ENCODE data around the gene ARIH1.
"Not testable (repeated sequence)": the region's sequence is repeated elsewhere in the genome, so short reads cannot be mapped to it uniquely, and the experiment has no call there.

The ARIH1 gene

DNA sequence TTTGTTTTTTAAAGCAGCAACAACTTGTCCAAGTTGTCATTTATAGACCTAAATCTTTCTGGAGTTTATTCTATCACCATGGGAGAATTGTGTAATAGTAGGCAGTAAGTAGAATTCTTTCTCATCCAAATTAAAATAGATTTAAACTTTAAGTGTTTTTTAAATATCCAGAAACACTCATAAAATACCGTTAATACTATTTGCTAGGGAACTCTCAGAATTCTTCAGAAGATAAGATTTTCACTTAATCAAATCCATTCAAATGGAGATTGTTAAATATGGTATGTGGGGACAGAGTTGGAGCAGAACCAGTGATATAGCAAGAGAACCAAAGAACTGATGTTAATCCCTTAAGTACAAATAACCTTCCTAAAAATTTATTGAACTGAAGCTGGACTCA lies 71.0 kb downstream of the ARIH1 start:
- no peak for DNase-seq

DNA sequence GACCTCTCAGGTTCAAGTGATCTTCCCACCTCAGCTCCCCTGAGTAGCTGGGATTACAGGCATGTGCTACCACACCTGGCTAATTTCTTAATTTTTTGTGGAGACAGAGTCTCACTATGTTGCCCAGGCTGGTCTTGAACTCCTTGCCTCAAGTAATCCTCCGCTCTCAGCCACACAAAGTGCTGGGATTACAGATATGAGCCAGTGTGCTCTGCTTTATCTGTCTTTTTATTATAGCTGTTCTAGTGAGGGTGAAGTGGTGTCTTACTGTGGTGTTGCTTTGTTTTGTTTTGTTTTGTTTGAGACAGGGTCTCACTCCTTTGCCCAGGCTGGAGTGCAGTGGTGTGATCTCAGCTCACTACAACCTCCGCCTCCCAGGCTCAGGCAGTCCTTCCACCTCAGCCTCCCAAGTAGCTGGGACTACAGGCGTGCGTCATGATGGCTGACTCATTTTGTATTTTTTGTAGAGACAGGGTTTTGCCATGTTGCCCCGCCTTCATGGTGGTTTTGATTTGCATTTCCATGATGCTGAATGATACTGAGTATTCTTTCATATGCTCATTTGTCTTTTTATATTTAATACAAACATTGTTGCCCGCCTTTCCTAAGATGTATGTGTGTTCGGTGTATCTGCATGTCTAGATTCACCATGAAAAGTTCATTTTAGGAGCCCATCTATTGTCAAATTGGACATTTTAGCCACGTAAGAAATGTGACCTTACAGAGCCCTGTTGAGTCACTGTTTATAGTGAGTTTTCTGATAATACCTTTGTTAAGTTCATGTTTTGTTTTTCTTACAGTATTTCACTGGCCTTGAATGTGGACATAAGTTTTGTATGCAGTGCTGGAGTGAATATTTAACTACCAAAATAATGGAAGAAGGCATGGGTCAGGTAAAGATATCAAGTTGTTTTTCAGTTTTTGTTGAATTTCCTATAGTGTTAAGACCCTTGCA lies 80.6 kb downstream of the ARIH1 start:
- no peak for DNase-seq

DNA sequence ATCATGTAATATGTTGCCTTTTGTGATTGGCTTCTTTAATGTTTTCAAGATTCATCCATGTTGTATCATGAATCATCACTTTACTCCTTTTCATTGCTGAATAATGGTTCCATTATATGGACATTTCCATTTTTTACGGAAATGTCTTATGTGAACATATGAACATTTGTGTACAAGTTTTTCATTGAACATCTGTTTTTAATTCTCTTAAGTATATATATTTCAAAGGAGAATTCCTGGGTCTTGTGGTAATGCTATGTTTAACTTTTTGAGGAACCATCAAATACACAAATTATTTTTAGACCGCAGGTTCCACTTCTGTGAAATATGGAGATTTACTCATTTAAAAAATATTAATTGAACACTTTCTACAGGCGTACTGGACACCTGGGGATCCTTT lies 85.7 kb downstream of the ARIH1 start:
- no peak for DNase-seq

DNA sequence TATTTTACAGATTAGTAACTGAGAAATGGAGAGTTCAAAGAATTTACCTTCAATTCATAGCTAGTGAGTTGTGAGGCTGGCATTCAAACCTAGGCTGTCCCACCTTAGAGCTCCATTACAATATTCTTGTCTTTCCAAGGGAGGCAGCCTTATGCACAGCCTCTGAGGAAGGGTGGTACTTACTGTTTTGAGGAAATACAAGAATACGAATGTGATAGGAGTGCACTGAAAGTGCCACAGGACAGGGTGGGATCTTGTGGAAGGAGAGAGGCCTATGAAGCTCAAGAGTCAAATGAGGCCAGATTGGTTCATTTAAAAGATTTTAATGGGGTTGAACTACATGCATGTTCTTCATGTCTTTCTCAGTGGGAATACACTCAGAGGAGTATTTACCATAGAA lies 86.3 kb downstream of the ARIH1 start:
- DNase-seq = no peak

DNA sequence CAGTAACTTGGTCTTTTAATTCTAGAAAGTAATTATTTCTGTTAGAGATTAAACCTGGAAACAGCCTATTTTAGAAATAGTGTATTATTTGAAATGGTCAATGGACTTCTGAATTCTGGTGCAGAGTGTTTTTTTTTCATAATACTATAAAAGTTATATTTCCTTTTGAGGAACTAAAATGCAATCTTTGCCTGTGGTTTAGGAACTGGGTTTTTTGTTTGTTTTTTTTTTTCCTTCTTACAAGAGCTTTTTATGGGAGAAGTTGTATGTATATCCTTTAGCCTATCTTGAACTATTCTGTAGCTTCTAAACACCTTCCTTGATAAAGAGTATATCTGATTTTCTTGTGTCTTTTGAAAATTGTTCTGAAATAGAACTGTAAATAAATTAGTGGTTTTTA lies 88.3 kb downstream of the ARIH1 start:
- no peak for DNase-seq

DNA sequence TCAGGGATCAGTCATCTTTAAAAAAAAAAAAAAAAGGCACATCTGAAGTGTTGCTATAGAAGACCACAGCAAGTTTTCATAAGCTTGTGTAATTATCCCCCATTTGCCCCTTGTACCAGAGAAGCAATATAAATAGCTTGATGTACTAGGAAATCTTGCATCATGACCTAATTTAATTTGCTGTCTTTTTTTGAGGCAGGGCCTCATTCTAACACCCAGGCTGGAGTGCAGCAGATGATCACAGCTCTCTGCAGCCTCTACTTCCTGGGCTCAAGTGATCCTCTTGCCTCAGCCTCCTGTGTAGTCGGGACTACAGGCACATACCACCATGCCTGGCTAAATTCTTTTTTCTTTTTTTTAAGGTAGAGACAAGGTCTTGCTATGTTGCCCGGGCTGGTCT lies 88.7 kb downstream of the ARIH1 start:
- DNase-seq = no peak

DNA sequence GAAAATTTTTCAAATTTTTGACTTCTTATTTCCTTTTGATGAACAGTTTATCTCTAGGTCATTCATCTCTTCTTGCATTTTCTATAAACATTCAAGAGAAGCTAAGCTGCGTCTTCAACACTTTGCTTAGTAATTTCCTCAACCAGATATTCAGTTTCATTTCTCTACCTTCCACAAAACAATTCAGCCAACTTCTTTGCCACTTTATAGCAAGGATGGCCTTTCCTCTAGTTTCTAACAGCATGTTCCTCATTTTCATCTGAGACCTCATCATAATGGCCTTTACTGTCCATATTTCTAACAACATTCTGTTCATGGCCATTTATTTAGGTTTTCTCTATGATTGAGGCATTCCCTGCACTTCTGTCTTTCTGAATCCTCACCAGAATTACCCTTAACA lies 90.0 kb downstream of the ARIH1 start:
- DNase-seq = no peak

DNA sequence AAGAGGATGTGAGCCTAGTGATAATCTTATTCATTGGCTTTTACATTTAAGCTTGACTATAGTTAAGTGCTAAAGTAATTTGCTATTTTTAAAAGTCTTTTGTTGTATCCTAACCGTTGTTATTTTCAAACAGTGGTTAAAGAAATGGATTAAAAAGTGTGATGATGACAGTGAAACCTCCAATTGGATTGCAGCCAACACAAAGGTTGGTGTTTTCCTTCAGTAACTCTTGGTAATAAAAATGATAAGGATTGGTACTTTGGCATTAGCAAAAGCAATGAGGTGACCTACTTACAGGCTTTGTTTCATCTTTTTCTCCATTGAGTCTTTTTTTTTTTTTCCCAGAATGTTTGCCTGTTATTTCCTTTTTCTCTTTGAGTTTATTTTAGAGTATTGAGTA lies 92.8 kb downstream of the ARIH1 start:
- DNase-seq = no peak

DNA sequence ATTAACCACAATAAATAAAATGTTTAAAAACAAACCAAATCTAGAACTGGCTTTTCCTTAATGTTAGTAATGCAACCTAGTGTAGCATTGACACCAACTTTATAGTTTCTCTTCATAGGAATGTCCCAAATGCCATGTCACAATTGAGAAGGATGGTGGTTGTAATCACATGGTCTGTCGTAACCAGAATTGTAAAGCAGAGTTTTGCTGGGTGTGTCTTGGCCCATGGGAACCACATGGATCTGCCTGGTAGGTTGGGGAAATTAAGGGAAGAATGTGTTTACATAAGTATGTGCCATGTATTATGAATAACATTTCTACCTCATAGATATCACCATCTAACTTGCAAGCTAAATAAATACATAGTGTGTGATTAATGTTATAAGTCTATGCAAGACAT lies 95.9 kb downstream of the ARIH1 start:
- DNase-seq = no peak

DNA sequence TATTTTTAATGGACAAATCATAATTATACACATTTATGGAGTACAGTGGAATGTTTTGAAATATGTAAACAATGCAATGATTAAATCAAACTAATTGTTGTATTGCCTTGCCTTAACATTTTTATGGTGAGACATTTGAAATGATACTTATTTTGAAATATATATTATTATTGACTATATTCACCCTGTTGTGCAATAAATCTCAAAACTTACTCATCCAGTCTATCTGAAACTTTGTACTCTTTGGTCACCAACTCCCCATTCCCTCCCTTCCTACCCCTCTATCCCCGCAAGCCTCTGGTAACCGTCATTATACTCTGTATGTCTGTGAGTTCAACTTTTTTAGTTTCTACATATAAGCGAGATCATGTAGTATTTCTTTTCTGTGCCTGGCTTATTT lies 105.7 kb downstream of the ARIH1 start:
- no peak for DNase-seq

DNA sequence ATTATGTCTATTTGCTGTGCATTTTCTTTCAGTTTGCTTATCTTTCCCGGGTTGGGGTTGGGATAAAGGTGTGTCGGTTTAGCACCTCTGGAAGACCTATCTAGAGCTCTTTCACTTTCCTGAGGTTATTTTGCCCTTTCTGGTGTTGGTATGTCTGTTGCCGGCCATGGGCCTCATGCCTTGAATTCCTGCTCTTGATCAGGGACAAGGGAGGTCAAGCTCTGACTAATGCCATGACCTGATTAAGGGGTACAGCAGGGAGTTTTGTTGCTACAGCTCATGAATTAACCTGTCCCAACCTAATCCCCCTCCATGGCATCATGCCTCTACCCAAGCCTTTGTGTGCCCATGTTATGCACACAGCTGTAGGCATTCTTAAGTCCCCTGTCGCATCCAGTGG lies 109.9 kb downstream of the ARIH1 start:
- no peak for DNase-seq

DNA sequence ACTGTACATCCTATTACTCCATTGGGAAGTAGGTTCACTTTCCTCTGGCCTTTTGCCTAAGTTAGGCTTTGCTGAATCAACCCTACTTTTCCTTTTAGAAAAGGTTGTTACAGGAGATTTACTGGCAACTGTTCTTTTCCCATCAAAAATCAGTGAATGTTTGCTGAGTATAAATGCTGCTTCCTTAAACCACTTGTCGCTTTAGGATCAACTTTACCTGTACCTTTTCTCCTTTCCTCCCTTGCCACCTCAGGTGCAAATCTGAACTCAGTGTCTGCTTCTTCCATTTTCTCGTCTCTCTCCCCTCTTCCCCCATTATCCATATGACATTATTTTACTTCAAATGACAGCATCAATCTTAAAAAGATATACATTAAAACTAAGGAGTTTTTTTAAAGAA lies 110.9 kb downstream of the ARIH1 start:
- no peak for DNase-seq

DNA sequence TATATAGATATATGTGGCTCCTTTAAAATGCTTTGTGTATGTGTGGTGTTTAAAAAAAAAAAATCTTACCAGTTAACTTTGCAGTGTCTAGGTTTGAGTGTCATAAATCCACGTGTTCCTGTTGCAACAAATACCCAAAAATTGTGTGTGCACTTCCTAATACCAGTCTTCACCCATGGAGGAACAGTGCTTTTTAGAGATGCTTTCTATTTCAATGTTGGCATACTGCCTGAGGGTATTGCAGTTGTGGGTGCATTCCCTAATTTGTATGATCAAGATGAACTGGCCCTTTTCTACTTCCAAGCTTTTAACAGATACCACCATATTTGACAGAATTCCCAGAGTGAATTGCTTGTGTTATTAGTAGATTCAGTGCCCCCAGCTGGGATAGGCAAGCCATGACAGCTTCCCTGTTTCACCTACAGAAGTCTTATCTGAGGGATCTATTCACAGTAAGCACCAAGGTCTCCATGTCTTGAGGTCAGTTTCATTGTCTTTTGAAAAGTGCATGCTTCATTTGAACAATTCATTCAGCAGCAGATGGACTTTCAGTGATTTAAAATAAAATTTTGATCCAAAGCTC lies 111.4 kb downstream of the ARIH1 start:
- no peak for DNase-seq

DNA sequence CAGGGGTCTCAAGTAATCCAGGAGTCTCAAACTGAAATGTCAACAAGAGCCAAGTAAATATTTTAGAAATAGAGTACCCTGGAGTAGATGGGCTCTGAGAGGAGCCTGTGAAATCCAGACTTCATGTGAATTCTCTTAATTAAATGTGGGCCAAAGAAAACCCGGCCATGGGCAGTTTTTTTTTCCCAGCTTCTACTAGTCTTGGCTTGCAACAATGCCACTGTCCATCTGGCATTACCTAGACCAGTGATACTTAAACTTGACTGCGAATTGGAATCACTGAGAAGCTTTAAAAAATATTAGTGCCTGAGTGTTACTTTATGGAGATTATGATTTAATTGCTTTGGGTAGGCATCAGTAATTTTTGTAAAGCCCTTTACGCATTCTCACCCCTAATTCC lies 114.0 kb downstream of the ARIH1 start:
- DNase-seq = no peak

DNA sequence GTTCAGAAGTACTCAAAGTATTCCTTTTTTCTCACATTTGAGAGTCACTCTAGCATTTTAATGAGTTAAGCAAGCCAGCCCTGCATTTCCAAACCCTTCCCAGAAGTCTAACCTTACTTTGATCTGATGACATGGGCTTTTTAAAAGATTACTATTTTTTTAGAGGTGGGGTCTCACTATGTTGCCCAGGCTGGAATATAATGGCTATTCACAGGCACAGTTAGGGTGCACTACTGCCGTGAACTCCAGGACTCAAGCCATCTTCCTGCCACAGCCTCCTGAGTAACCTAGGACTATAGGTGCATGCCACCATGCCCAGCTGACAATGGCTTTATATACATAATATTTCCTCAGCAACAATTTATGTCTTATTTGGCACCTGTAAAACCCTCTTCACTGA lies 116.3 kb downstream of the ARIH1 start:
- DNase-seq = no peak

DNA sequence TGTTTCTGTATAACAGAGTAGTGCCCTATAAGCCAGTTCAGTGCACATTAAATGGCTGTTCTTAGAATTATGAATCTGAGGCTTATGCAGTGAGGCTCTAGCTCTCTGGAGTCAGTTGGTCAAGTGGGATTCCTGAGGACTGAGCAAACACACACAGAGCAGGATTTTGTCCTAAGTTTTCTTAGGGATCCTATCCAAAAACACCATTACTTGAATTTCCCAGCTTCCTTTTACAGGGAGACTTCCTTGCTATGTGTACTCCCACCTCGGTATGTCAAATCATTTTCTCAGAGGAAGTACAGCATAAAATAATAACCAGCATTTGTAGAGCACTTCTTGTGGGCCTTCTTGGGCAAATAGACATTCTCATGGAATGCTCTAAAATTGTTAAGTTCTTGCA lies 117.2 kb downstream of the ARIH1 start:
- no peak for DNase-seq

DNA sequence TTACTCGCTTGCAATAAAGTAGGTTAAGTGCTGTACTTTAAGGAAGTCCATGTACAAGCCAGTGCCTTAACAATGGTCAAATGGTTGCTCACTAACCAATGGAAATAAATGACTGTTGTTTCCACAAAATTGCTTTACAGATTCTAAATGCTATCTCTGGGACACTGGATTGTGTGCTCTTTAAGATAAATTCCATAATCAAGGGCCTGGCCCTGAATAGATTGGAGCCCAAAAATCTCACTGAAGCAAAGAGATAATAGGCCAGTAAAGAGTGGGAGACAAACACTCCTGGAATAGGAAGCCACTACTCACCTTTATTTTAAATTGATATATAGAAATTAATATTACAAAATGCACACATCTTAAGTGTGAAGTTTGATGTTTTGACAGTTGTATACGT lies 118.0 kb downstream of the ARIH1 start:
- no peak for DNase-seq

DNA sequence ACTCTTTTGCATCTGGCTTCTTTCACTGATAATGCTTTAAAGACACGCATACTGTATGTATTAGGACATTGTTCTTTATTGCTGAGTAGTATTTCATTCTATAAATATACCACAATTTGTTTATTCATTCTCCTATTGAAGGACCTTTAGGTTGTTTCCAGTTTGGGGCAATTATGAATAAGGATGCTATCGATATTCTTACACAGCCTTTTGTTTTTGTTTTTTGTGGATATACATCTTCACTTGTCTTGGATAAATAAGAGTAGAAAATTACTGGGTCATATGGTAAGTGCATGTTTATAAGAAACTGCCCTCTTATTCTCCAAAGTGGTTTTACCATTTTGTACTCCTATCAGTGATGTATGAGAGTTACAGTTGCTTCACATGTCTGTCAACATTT lies 118.5 kb downstream of the ARIH1 start:
- DNase-seq = no peak

DNA sequence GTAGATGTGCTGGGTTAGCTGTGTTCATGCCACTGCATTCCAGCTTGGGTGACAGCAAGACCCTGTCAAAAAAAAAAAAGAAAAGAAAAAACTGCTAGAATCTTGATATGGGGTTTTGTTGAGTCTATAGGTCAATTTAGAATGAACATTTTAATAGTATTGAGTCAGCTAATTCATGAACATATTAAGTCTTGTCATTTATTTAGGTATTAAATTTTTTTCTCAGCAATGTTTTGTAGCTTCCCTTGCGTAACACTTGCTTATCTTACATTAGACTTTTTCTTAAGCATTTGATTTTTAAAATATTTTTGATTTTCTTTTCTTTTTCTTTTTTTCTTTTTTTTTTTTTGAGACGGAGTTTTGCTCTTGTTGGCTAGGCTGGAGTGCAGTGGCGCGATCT lies 119.7 kb downstream of the ARIH1 start:
- no peak for DNase-seq

DNA sequence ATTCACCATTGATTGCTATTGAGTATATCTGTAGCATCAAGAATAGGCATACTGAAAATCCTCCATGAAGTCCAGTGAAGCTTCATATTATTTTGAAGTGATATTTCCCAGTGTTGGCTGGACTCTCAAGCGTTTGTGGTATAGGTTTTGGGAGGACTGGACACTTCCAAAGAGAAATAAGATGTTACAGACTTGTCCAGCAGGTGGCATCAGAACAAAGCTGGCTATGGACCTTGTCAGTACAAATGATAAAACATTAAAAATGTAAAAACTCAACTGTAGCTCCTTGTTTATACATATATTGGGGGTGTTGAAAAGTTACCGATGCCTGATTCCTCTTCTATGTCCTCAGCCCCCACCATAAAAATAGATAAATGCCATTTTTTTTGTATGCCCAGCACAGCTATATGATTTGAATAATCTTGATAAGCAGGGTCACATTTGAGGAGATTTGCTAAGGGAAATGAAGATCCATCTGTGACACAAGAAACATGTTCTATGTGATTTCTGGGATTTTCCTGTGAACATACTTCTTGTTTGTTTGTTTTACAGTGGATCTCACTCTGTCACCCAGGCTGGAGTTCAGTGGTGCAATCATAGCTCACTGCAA lies 125.8 kb downstream of the ARIH1 start:
- no peak for DNase-seq

DNA sequence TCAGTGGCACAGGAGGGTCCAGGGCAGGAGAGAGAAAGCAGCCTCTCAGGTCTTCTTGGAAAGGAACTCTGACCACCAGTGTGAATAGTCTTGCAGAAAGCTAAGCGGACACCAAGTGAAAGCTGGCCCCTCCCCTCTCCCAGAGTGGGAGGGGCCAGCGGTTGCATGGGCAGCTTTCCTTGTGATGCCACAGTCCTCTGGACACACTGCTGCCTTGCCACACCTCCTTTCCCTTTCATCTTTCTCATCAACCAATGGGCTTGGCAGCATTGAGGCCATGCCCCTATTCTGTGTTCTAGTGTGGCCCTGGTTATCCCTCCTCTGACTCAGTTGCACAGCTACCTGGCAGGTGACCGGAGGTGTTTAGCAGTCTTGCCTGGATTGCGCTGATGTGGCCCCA lies 130.7 kb downstream of the ARIH1 start:
- no peak for DNase-seq

DNA sequence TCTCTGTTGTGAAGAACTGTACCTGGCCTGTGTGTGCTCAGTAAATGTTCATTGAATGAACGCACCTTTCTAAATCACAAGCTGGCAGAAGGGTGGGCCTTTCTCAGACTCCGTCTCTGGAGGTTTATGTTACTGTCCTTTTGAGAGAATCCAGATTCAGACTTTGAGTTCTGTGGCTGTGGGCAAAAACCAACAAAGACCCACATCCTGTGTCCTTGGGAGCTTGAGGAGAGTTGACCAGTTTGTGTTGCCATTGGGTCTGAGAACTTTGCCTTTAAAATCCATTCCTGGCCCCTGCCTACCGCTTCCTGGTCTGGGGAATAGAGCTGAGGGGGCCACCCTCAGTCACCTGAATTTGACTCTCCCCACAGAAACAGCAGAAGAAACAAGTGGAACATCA lies 134.0 kb downstream of the ARIH1 start:
- DNase-seq = not testable (repeated sequence)

DNA sequence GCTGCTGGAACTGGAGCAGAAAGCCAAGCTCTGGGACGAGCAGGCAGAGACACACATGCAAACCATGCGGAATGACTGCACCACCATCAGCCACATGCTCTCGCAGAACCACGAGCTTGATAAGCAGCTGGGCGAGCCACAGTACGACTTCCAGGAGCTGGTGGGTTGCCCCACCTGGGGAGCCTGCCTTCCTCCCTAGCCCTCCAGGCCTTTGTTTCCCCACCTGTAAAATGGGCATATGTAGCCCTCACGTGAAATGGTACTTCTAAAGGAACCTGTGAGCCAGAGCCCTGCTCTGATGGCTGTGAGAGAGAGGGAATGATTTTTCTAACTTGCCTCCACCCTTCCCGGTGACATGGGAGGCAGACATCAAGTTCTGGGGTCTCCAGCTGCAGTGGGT lies 135.7 kb downstream of the ARIH1 start:
- no peak for DNase-seq

DNA sequence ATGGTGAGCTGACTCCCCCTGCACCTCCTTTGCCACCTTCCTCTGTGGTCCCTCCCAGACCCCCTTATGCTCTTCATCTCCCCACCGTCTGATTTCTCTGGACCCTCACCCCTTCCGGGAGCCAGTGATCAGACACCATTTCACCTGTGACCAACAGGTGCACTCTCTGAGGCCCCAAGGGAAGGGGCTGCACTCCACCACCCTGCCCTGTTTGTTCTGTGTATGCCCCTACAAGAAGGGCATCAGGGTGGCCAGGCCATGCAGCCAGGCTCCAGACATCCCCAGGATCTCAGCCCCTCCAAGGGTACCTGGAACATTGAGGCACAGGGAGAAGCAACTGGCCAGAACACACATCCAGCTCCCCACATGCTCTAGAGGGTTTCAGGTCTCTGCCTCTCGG lies 138.2 kb downstream of the ARIH1 start:
- not testable (repeated sequence) for DNase-seq
